Measurements from ENCODE around the gene ZC3H7B.

DNA sequence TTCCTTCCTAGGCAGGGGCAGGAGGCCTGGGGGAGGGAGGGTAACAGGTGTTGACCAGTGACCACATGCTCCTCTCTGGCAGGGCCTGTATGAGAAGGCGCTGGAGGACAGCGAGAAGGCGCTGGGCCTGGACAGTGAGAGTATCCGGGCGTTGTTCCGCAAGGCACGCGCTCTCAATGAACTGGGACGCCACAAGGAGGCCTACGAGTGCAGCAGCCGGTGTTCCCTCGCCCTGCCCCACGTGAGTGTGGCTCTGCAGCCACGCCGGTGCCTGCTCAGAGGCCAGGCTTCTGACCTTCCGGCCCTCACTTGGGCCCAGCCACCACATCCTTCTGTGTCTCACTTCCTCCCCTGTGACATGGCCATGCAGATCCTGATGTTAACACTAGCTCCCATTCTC, 25.8 kb downstream of the ZC3H7B start:
- TF ChIP-seq, protein P1, sequence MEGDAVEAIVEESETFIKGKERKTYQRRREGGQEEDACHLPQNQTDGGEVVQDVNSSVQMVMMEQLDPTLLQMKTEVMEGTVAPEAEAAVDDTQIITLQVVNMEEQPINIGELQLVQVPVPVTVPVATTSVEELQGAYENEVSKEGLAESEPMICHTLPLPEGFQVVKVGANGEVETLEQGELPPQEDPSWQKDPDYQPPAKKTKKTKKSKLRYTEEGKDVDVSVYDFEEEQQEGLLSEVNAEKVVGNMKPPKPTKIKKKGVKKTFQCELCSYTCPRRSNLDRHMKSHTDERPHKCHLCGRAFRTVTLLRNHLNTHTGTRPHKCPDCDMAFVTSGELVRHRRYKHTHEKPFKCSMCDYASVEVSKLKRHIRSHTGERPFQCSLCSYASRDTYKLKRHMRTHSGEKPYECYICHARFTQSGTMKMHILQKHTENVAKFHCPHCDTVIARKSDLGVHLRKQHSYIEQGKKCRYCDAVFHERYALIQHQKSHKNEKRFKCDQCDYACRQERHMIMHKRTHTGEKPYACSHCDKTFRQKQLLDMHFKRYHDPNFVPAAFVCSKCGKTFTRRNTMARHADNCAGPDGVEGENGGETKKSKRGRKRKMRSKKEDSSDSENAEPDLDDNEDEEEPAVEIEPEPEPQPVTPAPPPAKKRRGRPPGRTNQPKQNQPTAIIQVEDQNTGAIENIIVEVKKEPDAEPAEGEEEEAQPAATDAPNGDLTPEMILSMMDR (IDR thresholded peaks at IDR 0.05 in 2 of 3, conservative IDR thresholded peaks at IDR 0.05 in 1 of 3; ENCODE audit: borderline replicate concordance in 1 of 3, insufficient read depth in 1 of 3, low read depth in 2 of 3, low read length in 2 of 3): no peak
- no peak for TF ChIP-seq YY1 (IDR thresholded peaks at IDR 0.05; ENCODE audit: extremely low read depth, insufficient replicate concordance, low read depth, low read length)
- TF ChIP-seq EZH2 (IDR thresholded peaks at IDR 0.05): no peak
- TF ChIP-seq, protein P2, sequence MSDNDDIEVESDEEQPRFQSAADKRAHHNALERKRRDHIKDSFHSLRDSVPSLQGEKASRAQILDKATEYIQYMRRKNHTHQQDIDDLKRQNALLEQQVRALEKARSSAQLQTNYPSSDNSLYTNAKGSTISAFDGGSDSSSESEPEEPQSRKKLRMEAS (IDR thresholded peaks at IDR 0.05): no peak
- no peak for TF ChIP-seq SP1 (IDR thresholded peaks at IDR 0.05; ENCODE audit: low read depth)
- TF ChIP-seq, protein P3, sequence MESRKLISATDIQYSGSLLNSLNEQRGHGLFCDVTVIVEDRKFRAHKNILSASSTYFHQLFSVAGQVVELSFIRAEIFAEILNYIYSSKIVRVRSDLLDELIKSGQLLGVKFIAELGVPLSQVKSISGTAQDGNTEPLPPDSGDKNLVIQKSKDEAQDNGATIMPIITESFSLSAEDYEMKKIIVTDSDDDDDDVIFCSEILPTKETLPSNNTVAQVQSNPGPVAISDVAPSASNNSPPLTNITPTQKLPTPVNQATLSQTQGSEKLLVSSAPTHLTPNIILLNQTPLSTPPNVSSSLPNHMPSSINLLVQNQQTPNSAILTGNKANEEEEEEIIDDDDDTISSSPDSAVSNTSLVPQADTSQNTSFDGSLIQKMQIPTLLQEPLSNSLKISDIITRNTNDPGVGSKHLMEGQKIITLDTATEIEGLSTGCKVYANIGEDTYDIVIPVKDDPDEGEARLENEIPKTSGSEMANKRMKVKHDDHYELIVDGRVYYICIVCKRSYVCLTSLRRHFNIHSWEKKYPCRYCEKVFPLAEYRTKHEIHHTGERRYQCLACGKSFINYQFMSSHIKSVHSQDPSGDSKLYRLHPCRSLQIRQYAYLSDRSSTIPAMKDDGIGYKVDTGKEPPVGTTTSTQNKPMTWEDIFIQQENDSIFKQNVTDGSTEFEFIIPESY (IDR thresholded peaks at IDR 0.05; ENCODE audit: extremely low read depth, insufficient replicate concordance, low read length): no peak
- TF ChIP-seq EZH2phosphoT487 (IDR thresholded peaks at IDR 0.05; ENCODE audit: borderline replicate concordance): no peak
- TF ChIP-seq, protein P4, sequence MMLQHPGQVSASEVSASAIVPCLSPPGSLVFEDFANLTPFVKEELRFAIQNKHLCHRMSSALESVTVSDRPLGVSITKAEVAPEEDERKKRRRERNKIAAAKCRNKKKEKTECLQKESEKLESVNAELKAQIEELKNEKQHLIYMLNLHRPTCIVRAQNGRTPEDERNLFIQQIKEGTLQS (IDR thresholded peaks at IDR 0.05): no peak
- no peak for TF ChIP-seq POLR2A (IDR thresholded peaks at IDR 0.05; ENCODE audit: borderline replicate concordance, extremely low read depth, insufficient read depth, insufficient read length)
- TF ChIP-seq ZFX (IDR thresholded peaks at IDR 0.05): no peak
- no peak for TF ChIP-seq SRF (IDR thresholded peaks at IDR 0.05; ENCODE audit: low read depth)
- TF ChIP-seq, protein P5, sequence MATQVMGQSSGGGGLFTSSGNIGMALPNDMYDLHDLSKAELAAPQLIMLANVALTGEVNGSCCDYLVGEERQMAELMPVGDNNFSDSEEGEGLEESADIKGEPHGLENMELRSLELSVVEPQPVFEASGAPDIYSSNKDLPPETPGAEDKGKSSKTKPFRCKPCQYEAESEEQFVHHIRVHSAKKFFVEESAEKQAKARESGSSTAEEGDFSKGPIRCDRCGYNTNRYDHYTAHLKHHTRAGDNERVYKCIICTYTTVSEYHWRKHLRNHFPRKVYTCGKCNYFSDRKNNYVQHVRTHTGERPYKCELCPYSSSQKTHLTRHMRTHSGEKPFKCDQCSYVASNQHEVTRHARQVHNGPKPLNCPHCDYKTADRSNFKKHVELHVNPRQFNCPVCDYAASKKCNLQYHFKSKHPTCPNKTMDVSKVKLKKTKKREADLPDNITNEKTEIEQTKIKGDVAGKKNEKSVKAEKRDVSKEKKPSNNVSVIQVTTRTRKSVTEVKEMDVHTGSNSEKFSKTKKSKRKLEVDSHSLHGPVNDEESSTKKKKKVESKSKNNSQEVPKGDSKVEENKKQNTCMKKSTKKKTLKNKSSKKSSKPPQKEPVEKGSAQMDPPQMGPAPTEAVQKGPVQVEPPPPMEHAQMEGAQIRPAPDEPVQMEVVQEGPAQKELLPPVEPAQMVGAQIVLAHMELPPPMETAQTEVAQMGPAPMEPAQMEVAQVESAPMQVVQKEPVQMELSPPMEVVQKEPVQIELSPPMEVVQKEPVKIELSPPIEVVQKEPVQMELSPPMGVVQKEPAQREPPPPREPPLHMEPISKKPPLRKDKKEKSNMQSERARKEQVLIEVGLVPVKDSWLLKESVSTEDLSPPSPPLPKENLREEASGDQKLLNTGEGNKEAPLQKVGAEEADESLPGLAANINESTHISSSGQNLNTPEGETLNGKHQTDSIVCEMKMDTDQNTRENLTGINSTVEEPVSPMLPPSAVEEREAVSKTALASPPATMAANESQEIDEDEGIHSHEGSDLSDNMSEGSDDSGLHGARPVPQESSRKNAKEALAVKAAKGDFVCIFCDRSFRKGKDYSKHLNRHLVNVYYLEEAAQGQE (IDR thresholded peaks at IDR 0.05; ENCODE audit: low read depth): no peak

All from HCT116 (cell line).